ENCODE data around the gene DHFR2. TPM values are rescaled to one million over a fixed set of nuclear protein-coding genes. Genes with fewer than 3 reads are reported as not detected.
"Not testable (repeated sequence)": the region's sequence is repeated elsewhere in the genome, so short reads cannot be mapped to it uniquely, and the experiment has no call there.

The DHFR2 gene
- polyA plus RNA-seq, 3 donors, result 10.8 to 12.6 (median 11.2) TPM

- no peak for DNase-seq (ENCODE audit: low read depth in 3 of 3, low spot score in 2 of 3)
These were observed 3.2 kb upstream of the DHFR2 start for GRCh38 chr3:94065819-94066480.

GRCh38 chr3:94065122-94065521 is 2.4 kb upstream of the DHFR2 start:
- DNase-seq (ENCODE audit: low read depth in 3 of 3, low spot score in 2 of 3), result no peak

- DNase-seq (ENCODE audit: low read depth in 3 of 3, low spot score in 2 of 3), result no peak
These were observed 1.6 kb upstream of the DHFR2 start for GRCh38 chr3:94064243-94064860.

- no peak for DNase-seq (ENCODE audit: low read depth in 3 of 3, low spot score in 2 of 3)
These were observed 892 bp upstream of the DHFR2 start for GRCh38 chr3:94063496-94064119.

GRCh38 chr3:94061297-94061696 is 1.4 kb downstream of the DHFR2 start:
- DNase-seq (ENCODE audit: low read depth in 3 of 3, low spot score in 2 of 3), result no peak

GRCh38 chr3:94050546-94050945 is 12.2 kb downstream of the DHFR2 start:
- DNase-seq (ENCODE audit: low read depth in 3 of 3, low spot score in 2 of 3), result no peak

GRCh38 chr3:94049267-94049666 is 13.4 kb downstream of the DHFR2 start:
- DNase-seq (ENCODE audit: low read depth in 3 of 3, low spot score in 2 of 3), result no peak

GRCh38 chr3:94046533-94046932 is 16.2 kb downstream of the DHFR2 start:
- no peak for DNase-seq (ENCODE audit: low read depth in 3 of 3, low spot score in 2 of 3)

GRCh38 chr3:94044100-94044936 is 18.4 kb downstream of the DHFR2 start:
- not testable (repeated sequence) for DNase-seq (ENCODE audit: low read depth in 3 of 3, low spot score in 2 of 3)

GRCh38 chr3:94043285-94043684 is 19.4 kb downstream of the DHFR2 start:
- DNase-seq (ENCODE audit: low read depth in 3 of 3, low spot score in 2 of 3), result no peak

GRCh38 chr3:94036909-94037507 is 25.7 kb downstream of the DHFR2 start:
- no peak for DNase-seq (ENCODE audit: low read depth in 3 of 3, low spot score in 2 of 3)

GRCh38 chr3:94028093-94028837 is 34.5 kb downstream of the DHFR2 start, which contains the start of gene STX19:
TSS of gene STX19 (minus strand) at chr3:94028597. CDS start at chr3:94015269, 13,328 bp downstream.
- no peak for DNase-seq (ENCODE audit: low read depth in 3 of 3, low spot score in 2 of 3)

- DNase-seq (ENCODE audit: low read depth in 3 of 3, low spot score in 2 of 3), result no peak
These were observed 36.1 kb downstream of the DHFR2 start for GRCh38 chr3:94026623-94027022.

GRCh38 chr3:94024385-94024784 is 38.3 kb downstream of the DHFR2 start:
- no peak for DNase-seq (ENCODE audit: low read depth in 3 of 3, low spot score in 2 of 3)

GRCh38 chr3:94020293-94020692 is 42.4 kb downstream of the DHFR2 start:
- DNase-seq (ENCODE audit: low read depth in 3 of 3, low spot score in 2 of 3), result no peak

GRCh38 chr3:94019659-94020058 is 43.1 kb downstream of the DHFR2 start:
- no peak for DNase-seq (ENCODE audit: low read depth in 3 of 3, low spot score in 2 of 3)

GRCh38 chr3:94015025-94015424 is 47.7 kb downstream of the DHFR2 start:
- no peak for DNase-seq (ENCODE audit: low read depth in 3 of 3, low spot score in 2 of 3)

GRCh38 chr3:94012185-94012584 is 50.5 kb downstream of the DHFR2 start:
- no peak for DNase-seq (ENCODE audit: low read depth in 3 of 3, low spot score in 2 of 3)

- DNase-seq (ENCODE audit: low read depth in 3 of 3, low spot score in 2 of 3), result no peak
These were observed 51.4 kb downstream of the DHFR2 start for GRCh38 chr3:94011233-94011711.

- DNase-seq (ENCODE audit: low read depth in 3 of 3, low spot score in 2 of 3), result no peak
These were observed 53.1 kb downstream of the DHFR2 start for GRCh38 chr3:94009608-94010007.
